NT2/D1 (cell line): ENCODE measurements around the gene CFAP206.

Source experiments
- YY1 ChIP-seq: IDR thresholded peaks from 2 replicates; pipeline ENCODE4 v1.6.1; 2011; ENCODE audit not compliant: insufficient read length, insufficient read depth
- ZNF274 ChIP-seq: IDR thresholded peaks from 2 replicates; pipeline ENCODE4 v1.6.1; 2011; ENCODE audit warnings: mild to moderate bottlenecking, low read depth, low read length

- TF ChIP-seq ZNF274 (no peak), YY1 (no peak)
Measured at GRCh38 chr6:87421576-87421975, 13.8 kb downstream of the CFAP206 start.
